Dedifferentiated amniotic fluid mesenchymal stem cell (primary cell): ENCODE data around the gene ATP10B.

Experiments used
- DNase-seq: peaks from one replicate; pipeline ENCODE4 v3.0.0-alpha.2; 2016; ENCODE audit errors: extremely low spot score

Gene ATP10B

GRCh38 chr5:160692271-160692670 lies 159.7 kb downstream of the ATP10B start:
- DNase-seq, result no peak

- no peak for DNase-seq
These were observed 166.3 kb downstream of the ATP10B start for GRCh38 chr5:160685695-160686094.

- DNase-seq, result no peak
These were observed 166.8 kb downstream of the ATP10B start for GRCh38 chr5:160685219-160685618.

- DNase-seq, result no peak
These were observed 172.3 kb downstream of the ATP10B start for GRCh38 chr5:160679567-160680309.

GRCh38 chr5:160675988-160676387 lies 176.0 kb downstream of the ATP10B start:
- DNase-seq, result no peak

- no peak for DNase-seq
These were observed 177.1 kb downstream of the ATP10B start for GRCh38 chr5:160674901-160675300.

- DNase-seq, result no peak
These were observed 179.5 kb downstream of the ATP10B start for GRCh38 chr5:160672521-160672920.

GRCh38 chr5:160668356-160668755 lies 183.7 kb downstream of the ATP10B start:
- DNase-seq, result no peak

- no peak for DNase-seq
These were observed 184.9 kb downstream of the ATP10B start for GRCh38 chr5:160667160-160667559.

- no peak for DNase-seq
These were observed 186.6 kb downstream of the ATP10B start for GRCh38 chr5:160665460-160665859.

- no peak for DNase-seq
These were observed 191.9 kb downstream of the ATP10B start for GRCh38 chr5:160660132-160660531.

- DNase-seq, result no peak
These were observed 194.2 kb downstream of the ATP10B start for GRCh38 chr5:160657622-160658458.

- no peak for DNase-seq
These were observed 194.9 kb downstream of the ATP10B start for GRCh38 chr5:160657068-160657507.

- DNase-seq, result no peak
These were observed 196.3 kb downstream of the ATP10B start for GRCh38 chr5:160655717-160656116.

- no peak for DNase-seq
These were observed 200.0 kb downstream of the ATP10B start for GRCh38 chr5:160651692-160652645.

- no peak for DNase-seq
These were observed 202.7 kb downstream of the ATP10B start for GRCh38 chr5:160649304-160649703.

- DNase-seq, result no peak
These were observed 206.0 kb downstream of the ATP10B start for GRCh38 chr5:160646033-160646432.

- DNase-seq, result no peak
These were observed 208.3 kb downstream of the ATP10B start for GRCh38 chr5:160643616-160644240.

- DNase-seq, result no peak
These were observed 210.6 kb downstream of the ATP10B start for GRCh38 chr5:160641405-160641804.

GRCh38 chr5:160640406-160640805 lies 211.6 kb downstream of the ATP10B start:
- no peak for DNase-seq

GRCh38 chr5:160638161-160638742 lies 213.8 kb downstream of the ATP10B start:
- no peak for DNase-seq
